Left cardiac atrium (tissue), 4 donors: ENCODE measurements around the gene CACNA2D3. TPM values are rescaled to one million over a fixed set of nuclear protein-coding genes. Genes with fewer than 3 reads are reported as not detected.
A peak's percentile ranks its signal among the peaks of the same experiment; 100 is the strongest.

Source experiments
- ATAC-seq, 2 donors: fragments of 200-7000 bp; cut with Tn5 transposase; one replicate each; pipeline ENCODE4 v1.9.1; 2020; ENCODE audit warnings: mild to moderate bottlenecking in 2 of 2, moderate library complexity in 2 of 2
- DNase-seq: peaks from one replicate; pipeline ENCODE4 v3.0.0-alpha.2; 2020
- intact Hi-C, 2 donors: fragments of 100-400 bp; cut with DNase I; formaldehyde crosslinking; loops; one replicate each; pipeline versions ENCODE4 v1.14.1 to v1.15.1; 2022 to 2023
- total RNA-seq, 2 donors: library from RNA; stranded (reverse); fragmentation: NEBNext Ultra II Directional; extraction: Animal tissue kit (Norgen Biotek cat#: 25700); gene quantifications; one replicate each; pipeline ENCODE4 v1.2.1, GENCODE V29; 2021
- donor health status: DM: no; HTN: yes; CAD: no.
- donor health status: DM: no; HTN: yes; CAD: no; lungs with severe emphysema.
- donor health status: DM: yes; HTN: yes; CAD: no.
- donor health status: Dilated cardiomyopathy.

The CACNA2D3 gene
- total RNA-seq, 2 donors from 2014 or later, result 17.3 to 24.2 TPM

DNA sequence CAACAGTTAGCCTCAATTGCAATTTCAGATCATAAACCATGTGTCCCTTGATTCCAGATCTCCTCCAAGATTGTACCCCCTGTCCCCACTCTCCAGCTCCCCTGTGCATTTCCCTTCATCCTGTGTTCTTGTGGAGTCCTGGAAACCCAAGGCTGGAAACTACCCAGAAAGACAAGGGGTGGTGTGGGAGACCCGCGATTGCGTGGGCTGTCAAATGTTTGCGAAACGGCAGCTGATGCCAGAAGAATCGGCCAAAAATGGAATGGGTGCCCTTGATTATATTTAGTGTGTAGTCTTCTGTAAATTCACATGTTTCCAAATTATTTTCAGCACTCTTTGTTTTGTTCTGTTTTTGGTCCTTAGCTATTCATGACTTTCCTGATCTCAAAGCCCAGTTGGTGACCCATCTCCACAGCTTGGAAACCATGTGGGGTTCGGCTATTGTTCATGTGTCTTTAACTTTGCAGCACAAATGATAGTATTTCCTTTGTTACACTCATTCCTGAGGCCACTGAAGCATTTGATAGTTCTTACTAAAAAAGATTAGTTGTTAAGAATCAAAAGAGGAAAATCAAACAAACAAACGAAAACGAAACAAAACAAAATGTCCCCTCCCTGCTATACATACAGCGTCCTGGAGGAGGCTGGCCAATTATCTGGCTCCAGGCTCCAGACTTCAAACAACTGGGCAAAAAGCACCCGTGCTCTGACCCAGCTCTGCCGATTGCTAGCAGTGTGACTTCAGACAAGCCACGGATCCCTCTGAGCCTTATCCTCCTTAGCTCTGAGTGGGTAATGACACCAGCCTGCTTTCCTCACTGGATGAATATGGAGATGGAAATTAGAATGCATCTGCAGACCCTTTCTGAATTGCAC lies 120.9 kb downstream of the CACNA2D3 start:
- DNase-seq (no peak), ATAC-seq (peak; percentile 38 to 42)
- intact Hi-C loops, result no loop called here

- intact Hi-C loops, result no loop called here
- ATAC-seq (no peak), DNase-seq (no peak)
Observed at GRCh38 chr3:54243960-54244682, 121.8 kb downstream of the CACNA2D3 start.

GRCh38 chr3:54251705-54252104 lies 129.4 kb downstream of the CACNA2D3 start:
- ATAC-seq (no peak), DNase-seq (no peak)
- intact Hi-C loops, result no loop called here

DNA sequence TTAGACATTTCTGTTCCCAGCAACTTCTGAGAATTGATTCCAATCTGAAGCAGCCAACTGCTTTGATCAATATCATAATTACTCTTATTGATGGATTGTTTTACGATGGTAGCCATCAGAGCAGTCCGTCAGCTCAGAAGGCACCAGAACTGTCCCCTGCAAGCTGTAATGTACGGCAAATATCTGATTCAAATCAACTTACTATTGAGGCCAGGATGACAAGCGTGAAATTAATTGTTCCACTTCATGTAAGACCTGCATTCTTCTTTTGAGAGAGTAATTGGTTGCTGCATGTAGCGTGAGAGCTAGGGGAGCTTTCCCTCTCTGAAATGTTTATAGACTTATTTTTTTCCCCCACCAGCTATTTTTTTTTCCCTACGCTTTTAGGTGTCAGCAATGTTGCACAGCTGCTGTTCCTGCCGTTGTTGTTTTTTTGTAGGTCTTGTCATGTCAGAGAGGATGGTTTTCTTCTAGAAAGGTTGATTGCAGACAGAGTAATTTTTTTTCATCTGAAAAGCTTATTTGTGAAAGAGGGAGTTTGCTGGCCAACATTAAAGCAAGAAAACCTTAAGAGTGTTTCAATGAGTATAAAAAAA lies 134.9 kb downstream of the CACNA2D3 start:
- ATAC-seq (no peak), DNase-seq (no peak)
- intact Hi-C loops, result no loop called here

GRCh38 chr3:54259636-54260035 lies 137.3 kb downstream of the CACNA2D3 start:
- intact Hi-C loops, result no loop called here
- no peak for ATAC-seq
- no peak for DNase-seq

GRCh38 chr3:54261141-54261540 lies 138.8 kb downstream of the CACNA2D3 start:
- ATAC-seq (no peak), DNase-seq (no peak)
- intact Hi-C loops, result no loop called here

DNA sequence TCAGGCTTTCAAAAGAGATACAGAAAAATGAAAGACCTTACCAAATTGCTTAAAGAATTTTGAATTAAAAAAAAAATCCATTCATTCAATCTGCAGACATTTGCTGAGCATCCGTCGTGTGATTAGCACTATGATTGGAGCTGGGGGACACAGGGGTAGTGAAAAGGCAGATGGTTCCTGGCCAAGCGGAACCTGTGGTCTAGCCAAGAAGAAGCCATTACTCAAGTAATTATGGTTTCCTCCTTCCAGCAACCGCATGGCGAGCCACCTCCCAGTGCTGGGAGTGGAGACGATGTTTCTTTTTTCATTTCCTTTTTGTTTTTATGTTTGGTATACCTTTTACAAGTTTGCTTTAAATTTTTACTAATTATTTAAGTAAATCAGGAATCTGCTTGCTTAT lies 140.2 kb downstream of the CACNA2D3 start:
- intact Hi-C loops, result no loop called here
- DNase-seq (no peak), ATAC-seq (no peak)

GRCh38 chr3:54262946-54263345 lies 140.6 kb downstream of the CACNA2D3 start:
- DNase-seq (no peak), ATAC-seq (no peak)
- intact Hi-C loops, result no loop called here

GRCh38 chr3:54264050-54264449 lies 141.7 kb downstream of the CACNA2D3 start:
- DNase-seq (no peak), ATAC-seq (no peak)
- intact Hi-C loops, result no loop called here

DNA sequence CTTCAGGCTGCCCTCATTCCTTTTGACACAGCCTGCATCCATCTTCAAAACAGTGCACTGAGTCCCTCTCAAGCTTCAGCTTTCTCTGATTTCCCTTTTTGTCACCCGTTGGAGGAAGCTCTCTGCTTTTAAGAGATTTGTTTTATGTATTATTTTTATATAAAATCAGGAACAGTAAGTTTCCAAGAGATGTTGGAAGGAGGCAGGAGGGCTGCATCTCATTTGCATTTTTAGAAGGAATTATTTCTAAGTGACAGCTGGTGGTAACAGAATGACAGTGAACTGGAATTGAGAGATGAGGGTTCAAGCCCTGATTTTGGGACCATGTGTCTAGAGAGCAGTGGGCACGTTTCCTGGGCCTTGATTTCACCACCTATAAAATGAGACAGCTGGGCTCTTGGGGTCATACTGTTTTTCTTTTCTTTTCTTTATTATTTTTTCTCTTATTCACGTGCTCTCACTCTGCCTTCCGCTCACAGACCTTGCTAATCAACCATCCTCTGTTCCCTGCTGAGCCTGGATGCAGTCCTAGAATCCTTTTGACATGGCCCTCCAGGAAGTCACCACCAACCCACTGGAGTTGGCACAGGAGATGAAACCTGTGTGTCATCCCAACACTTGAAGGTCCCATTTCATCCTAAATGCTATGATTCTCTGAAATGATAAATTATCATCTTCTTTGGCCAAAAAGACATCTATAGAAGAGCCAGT lies 148.6 kb downstream of the CACNA2D3 start:
- intact Hi-C loops, result no loop called here
- ATAC-seq (no peak), DNase-seq (no peak)

DNA sequence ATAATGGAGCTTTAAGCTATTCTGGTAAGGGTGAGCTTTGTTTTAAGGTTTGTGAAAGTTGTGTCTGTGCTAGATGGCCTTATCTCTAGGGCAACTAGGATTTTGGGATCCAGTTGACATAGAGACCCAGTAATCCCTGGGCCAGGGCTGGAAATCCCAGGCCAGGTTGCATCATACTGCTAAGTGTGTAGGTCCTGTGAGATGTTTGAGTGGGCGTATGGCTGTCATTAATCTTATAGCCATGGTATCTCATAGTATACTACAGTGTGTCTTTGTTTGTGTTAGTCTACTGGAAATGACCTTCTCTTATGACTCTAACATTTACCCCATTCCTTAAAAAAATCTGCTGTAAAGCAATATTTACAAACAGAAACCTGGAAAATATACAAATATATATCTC lies 151.4 kb downstream of the CACNA2D3 start:
- ATAC-seq (no peak), DNase-seq (no peak)
- intact Hi-C loops, result no loop called here

GRCh38 chr3:54274607-54275006 lies 152.3 kb downstream of the CACNA2D3 start:
- DNase-seq (no peak), ATAC-seq (no peak)
- intact Hi-C loops, result no loop called here

GRCh38 chr3:54279005-54279583 lies 156.7 kb downstream of the CACNA2D3 start:
- peak in 1 of 2 donors; percentile 9 for ATAC-seq
- intact Hi-C loops, result no loop called here
- no peak for DNase-seq

- ATAC-seq (peak; percentile 96), DNase-seq (no peak)
- intact Hi-C loops, result loop anchor here in 1 of 2 donors (5.0 kb wide), 2 partner anchors 56 to 74 kb away; no protein-coding TSS in a partner anchor
Observed at GRCh38 chr3:54283470-54283869, 161.1 kb downstream of the CACNA2D3 start.

DNA sequence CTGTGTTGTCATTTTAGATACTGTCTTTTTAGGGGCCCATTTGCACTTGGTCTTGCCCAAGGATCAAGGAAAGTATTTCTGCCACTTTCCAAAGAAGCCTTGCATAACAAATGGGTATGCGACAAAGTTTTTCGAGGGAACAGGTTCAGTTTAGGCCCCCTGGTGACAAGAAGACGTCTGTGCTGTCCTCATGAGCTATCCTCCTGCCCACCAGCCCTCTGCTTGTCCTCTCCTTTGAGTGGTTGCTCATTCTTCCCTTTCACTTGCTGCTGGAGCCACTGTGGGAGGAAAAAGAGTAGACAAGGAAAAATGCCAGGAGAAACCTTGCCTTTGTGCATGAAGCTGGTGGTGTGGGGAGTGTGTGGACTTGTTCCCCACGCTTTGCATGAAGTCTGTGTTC lies 171.9 kb downstream of the CACNA2D3 start:
- ATAC-seq, result no peak
- intact Hi-C loops, result no loop called here

GRCh38 chr3:54296531-54296930 lies 174.2 kb downstream of the CACNA2D3 start:
- DNase-seq, result no peak
- no peak for ATAC-seq
- intact Hi-C loops, result no loop called here

More for the DNA sequence above, 171.9 kb downstream of the CACNA2D3 start:
- DNase-seq, result no peak

DNA sequence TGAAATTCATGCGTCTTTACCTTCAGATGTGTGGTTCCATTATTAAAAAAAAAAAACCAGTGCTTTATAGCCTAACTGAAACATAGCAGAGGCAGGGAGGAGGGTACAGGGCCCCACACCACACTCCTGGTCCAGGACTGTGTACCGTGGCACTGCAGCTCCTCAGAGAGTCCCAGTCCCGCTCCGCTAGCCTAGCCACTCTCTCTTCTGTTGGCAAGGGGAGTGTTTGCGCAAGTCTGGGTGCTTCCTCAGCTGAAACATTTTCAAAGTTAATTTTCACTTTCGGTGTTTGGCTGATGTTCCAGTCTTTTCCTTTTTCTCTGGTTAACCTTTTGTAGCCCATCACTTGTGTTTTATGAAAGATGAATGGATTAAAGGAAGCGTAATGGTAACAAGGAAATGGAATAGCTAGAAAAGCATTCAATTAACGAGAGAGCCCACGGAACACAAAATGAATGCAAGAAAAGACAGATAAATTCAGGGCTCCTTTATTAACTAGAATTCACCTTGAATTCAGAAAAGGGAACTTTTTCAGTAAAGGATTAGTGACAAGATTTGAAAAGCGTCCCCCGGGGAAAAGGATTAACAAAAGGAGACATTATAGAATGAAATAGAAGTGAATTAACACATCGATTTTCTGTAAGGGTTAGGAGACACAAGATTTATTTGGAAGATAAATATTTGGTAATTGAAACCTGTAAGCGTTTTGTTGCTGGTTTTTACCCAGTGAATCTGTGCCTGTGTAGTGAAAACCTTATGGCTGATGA lies 177.0 kb downstream of the CACNA2D3 start:
- intact Hi-C loops, result no loop called here
- ATAC-seq, result no peak
- DNase-seq, result no peak
